Peyer's patch (tissue), 4 donors: ENCODE results near the gene SLC16A1.

Experiments
- POLR2A ChIP-seq, 2 donors: fragments of 450-650 bp; IDR thresholded peaks; one replicate each; pipeline ENCODE4 v1.5.1; 2017; ENCODE audit warnings: antibody characterized with exemption in 2 of 2, mild to moderate bottlenecking in 2 of 2, moderate library complexity in 2 of 2
- TF ChIP-seq, protein P1 (sequence below), 6 experiments: fragments of 450-650 bp in 4 of 6; fragments of 200-600 bp in 2 of 6; sonication (generic) in 1 of 6; IDR thresholded peaks; one replicate each; pipeline ENCODE4 v1.5.1; 2017 to 2019; ENCODE audit warnings: antibody characterized with exemption in 6 of 6, mild to moderate bottlenecking in 3 of 6, moderate library complexity in 1 of 6

GRCh38 chr1:112934577-112934976 lies 21.4 kb downstream of the SLC16A1 start:
- no peak for TF ChIP-seq POLR2A (IDR thresholded peaks at IDR 0.05)
- TF ChIP-seq, protein P1, sequence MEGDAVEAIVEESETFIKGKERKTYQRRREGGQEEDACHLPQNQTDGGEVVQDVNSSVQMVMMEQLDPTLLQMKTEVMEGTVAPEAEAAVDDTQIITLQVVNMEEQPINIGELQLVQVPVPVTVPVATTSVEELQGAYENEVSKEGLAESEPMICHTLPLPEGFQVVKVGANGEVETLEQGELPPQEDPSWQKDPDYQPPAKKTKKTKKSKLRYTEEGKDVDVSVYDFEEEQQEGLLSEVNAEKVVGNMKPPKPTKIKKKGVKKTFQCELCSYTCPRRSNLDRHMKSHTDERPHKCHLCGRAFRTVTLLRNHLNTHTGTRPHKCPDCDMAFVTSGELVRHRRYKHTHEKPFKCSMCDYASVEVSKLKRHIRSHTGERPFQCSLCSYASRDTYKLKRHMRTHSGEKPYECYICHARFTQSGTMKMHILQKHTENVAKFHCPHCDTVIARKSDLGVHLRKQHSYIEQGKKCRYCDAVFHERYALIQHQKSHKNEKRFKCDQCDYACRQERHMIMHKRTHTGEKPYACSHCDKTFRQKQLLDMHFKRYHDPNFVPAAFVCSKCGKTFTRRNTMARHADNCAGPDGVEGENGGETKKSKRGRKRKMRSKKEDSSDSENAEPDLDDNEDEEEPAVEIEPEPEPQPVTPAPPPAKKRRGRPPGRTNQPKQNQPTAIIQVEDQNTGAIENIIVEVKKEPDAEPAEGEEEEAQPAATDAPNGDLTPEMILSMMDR (IDR thresholded peaks at IDR 0.05): no peak
